SH-SY5Y (cell line): ENCODE measurements around the gene SERINC5.

Experiments used
- GATA2 ChIP-seq: IDR thresholded peaks from 2 replicates; pipeline ENCODE4 v1.6.1; 2011; ENCODE audit warnings: mild to moderate bottlenecking, low read depth, low read length
- GATA3 ChIP-seq: IDR thresholded peaks from 2 replicates; pipeline ENCODE4 v1.6.1; 2011; ENCODE audit warnings: low read depth, mild to moderate bottlenecking, low read length, moderate library complexity

The SERINC5 gene

GRCh38 chr5:80072103-80073073 is 183.5 kb downstream of the SERINC5 start:
- TF ChIP-seq GATA3 (no peak), GATA2 (no peak)

DNA sequence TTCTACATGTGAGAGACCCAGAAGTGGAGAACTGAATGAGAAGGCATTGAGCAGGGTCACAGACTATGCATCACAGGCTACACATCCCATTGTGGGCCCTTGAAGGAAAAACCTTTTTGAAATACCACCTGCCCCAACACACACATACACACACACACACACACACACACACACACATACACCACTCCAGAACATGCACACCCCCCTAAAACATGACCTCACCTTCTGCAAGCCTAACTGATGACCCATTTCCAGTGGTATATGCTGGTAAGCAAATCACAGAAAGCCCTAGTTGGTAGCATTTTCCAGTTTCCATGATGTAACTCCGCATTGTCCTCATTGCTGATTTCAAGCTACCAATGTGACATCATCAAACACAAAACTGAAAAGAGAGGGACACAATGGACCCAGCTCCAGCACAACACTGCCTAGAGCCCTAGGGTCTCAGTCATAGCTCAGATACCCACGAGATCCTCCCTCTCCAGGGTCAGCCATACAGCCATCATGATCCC is 184.3 kb downstream of the SERINC5 start:
- TF ChIP-seq GATA2 (no peak), GATA3 (no peak)

GRCh38 chr5:80070338-80071056 is 185.4 kb downstream of the SERINC5 start:
- TF ChIP-seq GATA2: no peak
- TF ChIP-seq GATA3: no peak

DNA sequence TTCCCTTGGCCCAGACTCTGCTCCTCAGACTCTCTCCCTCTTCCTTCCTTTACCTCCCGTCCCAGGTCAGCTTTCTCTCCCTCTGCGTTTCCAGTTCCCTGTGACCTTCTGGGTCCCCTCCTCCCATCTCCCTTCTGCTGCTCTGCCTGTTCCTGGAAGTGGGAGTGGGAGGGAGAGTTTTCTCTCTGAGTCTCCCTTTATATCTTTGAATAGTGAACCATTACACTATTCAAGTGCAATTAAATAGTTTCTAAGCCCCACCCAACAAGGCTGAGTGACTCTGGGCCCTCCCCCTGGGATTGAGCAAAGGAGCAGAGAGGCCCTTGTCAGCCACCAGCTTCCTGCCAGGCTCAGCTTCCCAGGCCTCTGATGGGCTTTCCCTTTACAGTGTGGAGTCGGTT is 185.9 kb downstream of the SERINC5 start:
- no peak for TF ChIP-seq GATA3
- no peak for TF ChIP-seq GATA2

DNA sequence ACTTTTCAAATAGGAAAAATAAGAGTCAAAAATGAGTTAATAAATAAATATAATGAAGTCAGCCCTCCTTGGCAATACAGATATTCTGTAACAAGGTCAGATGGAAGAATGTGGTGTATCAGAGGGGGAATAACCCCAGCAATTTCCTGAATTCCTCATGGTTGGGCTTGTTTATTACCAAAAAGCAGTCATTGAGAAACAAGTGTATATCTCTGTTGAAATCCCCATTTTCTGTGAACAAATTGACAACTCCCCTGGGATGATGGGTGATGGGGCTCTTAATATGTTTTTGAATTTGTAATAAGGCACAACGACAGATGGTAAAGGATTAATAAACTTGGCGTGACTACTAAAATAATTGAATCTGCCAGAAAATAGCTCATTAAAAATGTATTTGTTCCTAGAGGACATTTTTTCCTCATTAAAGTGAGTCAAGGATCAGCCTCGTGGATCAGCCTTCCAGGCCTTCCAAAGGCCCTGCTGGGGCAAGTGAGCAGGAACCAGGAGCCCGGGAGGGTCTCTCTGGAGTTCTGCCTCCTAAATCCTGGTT is 186.5 kb downstream of the SERINC5 start:
- no peak for TF ChIP-seq GATA3
- no peak for TF ChIP-seq GATA2

GRCh38 chr5:80068775-80069174 is 187.1 kb downstream of the SERINC5 start:
- no peak for TF ChIP-seq GATA3

DNA sequence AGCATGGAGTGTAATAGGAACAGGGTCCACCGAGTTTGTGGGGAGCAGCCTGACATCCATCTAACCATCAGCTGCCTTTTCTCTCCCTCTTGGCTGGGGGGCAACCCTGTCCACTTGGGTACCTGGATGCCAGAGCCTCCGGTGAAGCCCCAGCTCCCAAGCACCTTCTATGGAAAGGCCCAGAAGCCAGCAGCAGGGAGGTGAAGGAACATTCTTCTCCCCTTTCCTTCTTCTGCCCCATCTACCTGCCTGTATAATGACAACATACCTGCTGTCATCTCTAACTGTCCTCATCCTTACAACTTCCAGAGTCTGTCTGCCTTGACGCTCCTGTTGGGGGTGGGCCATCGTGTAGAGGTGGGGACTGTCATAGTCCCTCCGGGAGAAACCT is 187.6 kb downstream of the SERINC5 start:
- no peak for TF ChIP-seq GATA3
- no peak for TF ChIP-seq GATA2

GRCh38 chr5:80067531-80068245 is 188.2 kb downstream of the SERINC5 start:
- TF ChIP-seq GATA2: no peak
- TF ChIP-seq GATA3: no peak

DNA sequence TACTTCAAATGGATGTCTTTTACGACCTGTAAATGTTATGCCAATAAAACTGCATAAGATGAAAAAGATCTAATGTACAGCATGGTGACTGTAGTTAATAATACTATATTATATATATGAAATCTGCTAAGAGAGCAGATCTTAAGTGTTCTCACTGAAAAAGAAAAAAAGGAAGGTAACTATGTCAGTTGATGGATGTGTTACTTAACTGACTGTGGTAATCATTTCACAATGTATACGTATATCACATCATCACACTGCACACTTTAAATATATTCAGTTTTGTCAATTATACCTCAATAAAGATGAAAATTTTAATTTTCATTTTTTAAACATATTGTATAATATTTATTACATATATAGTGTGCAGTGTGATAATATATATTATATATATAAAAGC is 188.8 kb downstream of the SERINC5 start:
- no peak for TF ChIP-seq GATA3
- TF ChIP-seq GATA2: no peak

GRCh38 chr5:80064124-80064523 is 191.7 kb downstream of the SERINC5 start:
- TF ChIP-seq GATA3 (no peak), GATA2 (no peak)
